Stimulated activated CD8-positive, alpha-beta memory T cell treated with anti-CD3 and anti-CD28 coated beads, Interleukin-12 subunit alpha, Interleukin-12 subunit beta, amount 100 ng/mL, for 1 hour (primary cell): ENCODE results near the gene GPNMB.
"Not testable (repeated sequence)": the region's sequence is repeated elsewhere in the genome, so short reads cannot be mapped to it uniquely, and the experiment has no call there.

Experiments used
- DNase-seq: peaks from one replicate; pipeline ENCODE4 v3.0.0-alpha.2; 2020; ENCODE audit warnings: low read depth

Gene GPNMB

DNA sequence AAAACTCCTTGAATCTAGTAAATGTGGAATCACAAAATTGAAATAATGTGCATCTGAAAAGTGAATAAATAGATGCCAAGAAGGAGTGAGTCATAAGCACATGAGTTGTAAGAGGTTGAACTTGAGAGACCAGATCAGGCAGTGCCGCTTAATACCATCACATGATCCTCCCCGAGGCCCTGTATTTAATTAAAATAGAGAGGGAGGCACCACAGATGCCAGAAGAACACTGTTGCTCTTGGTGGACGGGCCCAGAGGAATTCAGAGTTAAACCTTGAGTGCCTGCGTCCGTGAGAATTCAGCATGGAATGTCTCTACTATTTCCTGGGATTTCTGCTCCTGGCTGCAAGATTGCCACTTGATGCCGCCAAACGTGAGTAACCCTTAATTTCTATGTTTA lies at the start of gene GPNMB:
GPNMB (plus strand) TSS at position 221 of the 400 bp plus-strand sequence; CDS start at position 304, 83 bp downstream.
- no peak for DNase-seq

DNA sequence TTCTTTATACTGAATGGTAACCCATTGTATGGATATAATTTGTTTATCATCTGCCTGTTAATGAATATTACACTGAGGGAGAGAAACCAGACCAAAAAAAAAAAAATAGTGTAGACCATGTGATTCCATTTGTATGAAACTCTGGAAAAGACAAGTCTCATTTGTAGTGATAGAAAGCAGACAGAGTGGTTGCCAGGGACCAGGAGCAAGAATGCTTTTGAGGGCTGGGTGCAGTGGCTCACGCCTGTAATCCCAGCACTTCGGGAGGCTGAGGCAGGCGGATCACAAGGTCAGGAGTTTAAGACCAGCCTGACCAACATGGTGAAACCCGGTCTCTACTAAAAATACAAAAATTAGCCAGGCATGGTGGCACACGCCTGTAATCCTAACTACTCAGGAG lies 48.8 kb upstream of the GPNMB start:
- DNase-seq, result not testable (repeated sequence)

DNA sequence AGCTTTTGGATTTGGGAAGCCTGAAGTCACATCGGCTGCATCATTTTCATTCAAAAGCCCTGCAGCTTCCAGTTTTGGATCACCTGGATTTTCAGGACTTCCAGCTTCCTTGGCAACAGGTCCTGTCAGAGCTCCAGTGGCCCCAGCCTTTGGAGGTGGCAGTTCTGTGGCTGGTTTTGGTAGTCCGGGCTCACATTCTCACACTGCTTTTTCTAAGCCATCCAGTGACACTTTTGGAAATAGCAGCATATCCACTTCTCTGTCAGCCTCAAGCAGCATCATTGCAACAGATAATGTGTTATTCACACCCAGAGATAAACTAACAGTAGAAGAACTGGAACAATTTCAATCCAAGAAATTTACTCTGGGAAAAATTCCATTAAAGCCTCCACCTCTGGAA lies 46.2 kb upstream of the GPNMB start:
- no peak for DNase-seq

DNA sequence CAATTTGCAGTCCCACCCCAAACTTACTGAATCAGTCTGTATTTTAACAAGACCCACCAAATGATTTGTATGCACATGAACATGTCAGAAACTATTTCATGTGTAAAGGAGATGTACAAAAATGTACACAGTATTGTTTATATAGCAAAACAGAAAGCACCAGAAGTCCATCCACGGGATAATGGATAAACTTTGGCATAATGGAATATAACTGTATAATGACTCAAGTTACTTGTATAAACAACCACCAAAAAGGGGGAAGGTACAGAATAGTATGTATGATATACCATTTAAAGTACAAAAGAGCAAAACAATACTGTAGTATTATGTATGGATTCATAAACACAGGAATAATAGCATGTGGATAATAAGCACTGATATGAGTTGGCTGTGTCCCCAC lies 42.3 kb upstream of the GPNMB start:
- no peak for DNase-seq

DNA sequence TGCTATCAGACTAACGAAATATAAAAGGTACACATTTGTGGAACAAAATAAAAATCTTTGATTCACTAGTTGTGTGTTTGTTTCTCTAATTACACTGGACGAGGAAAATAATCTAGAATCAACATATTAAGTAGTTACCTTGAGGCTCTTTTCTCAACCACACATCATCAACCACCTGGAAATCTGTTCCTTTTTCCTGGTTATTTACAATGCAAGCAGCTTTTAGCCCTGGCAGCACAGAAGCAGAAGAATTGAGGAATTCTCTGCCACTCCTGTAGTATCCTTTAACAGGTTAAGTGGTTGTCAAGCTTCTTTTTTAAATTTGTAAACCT lies 41.0 kb upstream of the GPNMB start:
- DNase-seq, result no peak

- DNase-seq, result no peak
Observed at GRCh38 chr7:23205909-23206767, 40.4 kb upstream of the GPNMB start.

DNA sequence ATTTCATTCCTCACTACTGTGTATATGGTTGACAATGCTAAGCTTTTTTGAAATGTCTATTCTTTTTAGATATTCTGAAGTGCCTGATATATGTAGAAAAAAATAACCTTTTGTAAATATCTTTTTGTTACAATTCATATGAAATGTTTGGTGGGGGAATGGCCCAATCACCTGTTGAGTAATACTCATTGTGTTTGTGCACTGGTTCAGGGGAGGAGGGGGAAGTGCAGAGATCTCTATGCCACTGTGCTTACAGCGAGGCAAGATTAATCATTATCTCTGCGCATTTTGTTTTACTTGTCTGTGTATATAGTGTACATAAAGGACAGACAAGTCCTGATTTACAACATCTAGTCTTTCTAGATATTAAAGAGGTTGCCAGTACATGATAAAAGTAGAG lies 39.6 kb upstream of the GPNMB start:
- DNase-seq, result no peak

DNA sequence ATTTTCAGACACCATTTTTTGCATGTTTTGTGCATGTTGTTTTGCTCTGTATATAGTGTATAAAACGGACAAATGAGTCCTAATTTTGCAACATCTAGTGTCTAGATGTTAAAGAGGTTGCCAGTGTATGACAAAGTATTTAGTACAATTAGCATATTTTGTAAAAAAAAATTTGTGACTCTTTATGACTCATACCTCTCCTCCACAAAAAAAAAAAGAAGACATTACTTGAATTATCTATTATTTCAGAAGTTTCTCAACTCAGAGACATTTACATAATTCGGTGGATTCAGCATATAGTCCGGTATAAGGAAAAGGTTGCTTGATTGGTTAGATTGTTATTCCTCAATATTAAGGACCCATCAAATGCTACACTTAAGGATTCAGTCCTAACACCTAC lies 38.7 kb upstream of the GPNMB start:
- DNase-seq, result no peak

- no peak for DNase-seq
Observed at GRCh38 chr7:23208316-23208715, 38.3 kb upstream of the GPNMB start.

- DNase-seq, result no peak
Observed at GRCh38 chr7:23210506-23210905, 36.1 kb upstream of the GPNMB start.

DNA sequence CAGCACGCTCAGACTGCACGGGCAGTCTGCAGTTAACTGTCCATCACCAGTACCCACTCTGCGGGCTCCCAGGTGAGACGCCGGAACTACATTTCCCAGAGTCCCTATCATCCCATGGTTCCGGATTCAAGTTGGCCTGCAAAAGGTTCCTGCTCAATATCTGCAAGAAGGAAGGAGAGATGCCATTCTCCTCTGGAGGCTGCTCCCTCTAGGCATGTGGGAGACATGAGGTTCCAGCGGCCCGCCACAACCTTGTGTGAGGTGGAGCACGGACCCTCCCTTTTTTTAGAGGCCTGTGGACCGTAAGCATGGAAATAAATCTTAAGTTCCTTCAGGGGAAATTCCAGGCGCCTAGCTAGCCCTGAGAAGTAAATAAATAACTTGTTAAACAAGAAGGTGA lies 35.0 kb upstream of the GPNMB start:
- DNase-seq, result no peak

- DNase-seq, result no peak
Observed at GRCh38 chr7:23212395-23212794, 34.2 kb upstream of the GPNMB start.

DNA sequence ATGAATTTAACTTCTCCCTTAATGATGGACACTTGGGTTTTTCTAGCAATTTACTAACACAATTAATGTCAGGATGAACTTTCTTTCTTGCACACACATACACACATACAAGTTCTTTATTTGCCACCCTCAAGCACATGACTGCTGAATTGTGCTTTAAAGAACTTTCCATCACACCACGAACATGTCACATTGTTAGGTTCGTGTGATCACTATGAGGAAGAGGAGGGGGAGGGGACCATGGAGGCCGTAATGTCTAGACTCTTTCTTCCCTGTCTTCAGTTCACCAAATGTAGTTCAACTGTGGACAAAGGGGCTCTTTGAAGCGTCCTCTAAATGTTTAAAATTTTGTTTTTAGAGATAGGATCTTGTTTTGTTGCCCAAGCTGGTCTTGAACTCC lies 33.7 kb upstream of the GPNMB start:
- DNase-seq, result no peak

DNA sequence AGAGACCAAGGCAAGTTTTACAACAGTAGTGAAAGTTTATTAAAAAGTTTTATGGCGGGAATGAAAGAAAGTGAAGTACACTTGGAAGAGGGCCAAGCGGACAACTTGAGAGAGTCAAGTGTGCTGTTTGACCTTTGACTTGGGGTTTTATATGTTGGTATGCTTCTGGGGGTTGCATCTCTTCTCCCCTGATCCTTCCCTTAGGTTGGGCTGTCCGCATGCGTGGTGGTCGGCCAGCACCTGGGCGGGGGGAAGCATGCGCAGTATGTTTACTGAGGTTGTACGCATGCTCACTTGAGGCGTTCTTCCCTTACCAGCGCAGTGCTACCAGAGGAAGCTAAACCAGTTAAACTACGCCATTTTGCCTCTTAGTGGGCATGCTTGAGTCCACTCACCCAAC lies 32.8 kb upstream of the GPNMB start:
- DNase-seq, result no peak

DNA sequence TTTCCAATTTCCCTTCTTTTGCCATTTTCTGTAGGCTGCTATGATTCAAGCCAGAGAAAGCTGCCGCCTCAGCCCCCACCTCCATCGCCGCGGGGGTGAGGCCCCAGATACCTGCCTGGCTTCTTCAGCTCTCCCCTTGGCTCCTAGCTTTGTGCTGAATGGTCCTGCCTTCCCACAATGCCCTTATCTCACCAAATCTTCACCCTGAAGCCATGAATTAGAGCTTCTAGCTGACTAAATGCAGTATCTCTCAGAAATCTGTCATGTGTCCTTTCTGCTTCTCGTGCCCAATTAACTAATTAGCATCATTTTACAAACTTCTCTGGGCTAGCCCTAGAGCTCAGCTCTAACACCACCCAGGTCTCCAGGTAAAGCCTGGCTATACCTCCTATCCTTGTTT lies 32.2 kb upstream of the GPNMB start:
- no peak for DNase-seq

DNA sequence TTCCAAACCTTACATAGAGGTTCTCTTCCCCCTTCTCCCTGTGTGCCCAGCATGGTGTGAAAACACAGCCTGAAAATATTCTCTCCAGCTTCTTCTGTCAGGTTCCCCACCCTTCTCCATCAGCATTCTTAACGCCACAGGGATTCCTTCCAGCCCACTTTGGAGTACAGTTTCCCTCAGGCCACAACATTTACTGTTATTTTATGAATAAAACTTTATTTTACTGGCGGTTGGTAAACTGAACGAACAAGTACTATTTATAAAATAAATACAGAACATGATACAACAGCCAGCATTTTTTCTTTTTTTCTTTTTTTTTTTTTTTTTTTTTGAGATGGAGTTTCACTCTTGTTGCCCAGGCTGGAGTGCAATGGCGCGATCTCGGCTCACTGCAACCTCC lies 31.6 kb upstream of the GPNMB start:
- DNase-seq, result no peak

- no peak for DNase-seq
Observed at GRCh38 chr7:23216021-23216420, 30.6 kb upstream of the GPNMB start.

DNA sequence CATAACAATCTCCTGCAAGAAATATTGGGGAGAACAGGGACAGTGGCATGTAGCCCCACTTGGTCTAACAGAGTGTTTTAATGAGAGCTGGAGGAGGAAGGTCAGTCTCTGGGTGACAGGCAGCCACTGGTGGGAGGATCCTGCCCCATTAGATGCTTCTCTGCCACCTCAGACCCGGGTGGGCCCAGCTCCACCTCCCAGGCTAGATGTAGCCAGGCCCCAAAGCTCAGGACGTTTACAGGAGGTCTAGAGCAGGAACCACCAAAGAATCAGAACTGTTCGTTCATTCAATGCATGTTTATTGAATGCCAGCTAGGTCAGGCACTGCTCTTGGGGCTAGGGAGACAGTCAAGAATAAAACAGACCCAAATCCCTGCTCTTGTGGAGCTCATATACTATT lies 28.4 kb upstream of the GPNMB start:
- no peak for DNase-seq

- DNase-seq, result no peak
Observed at GRCh38 chr7:23220690-23221305, 25.8 kb upstream of the GPNMB start.

- DNase-seq, result no peak
Observed at GRCh38 chr7:23222439-23223030, 24.0 kb upstream of the GPNMB start.

GRCh38 chr7:23224364-23224763 lies 22.2 kb upstream of the GPNMB start:
- not testable (repeated sequence) for DNase-seq

- no peak for DNase-seq
Observed at GRCh38 chr7:23226844-23227450, 19.6 kb upstream of the GPNMB start.

DNA sequence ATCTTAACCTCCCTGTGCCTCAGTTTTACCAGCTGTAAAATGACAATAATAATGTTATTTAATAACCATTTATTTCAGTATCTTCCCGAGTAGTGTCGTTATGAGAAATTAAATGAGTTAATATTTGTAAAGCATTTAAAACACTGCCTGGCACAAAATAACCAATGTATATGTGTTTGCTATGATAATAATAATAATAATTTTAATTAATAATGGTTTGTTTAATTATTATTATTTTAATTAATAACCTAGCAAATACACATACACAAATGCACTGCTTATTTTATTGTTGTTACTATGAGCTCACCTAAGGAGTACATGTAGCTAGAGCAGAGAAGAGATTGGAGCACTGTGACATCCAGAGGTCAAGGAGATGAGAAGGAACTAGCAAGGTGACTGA lies 18.2 kb upstream of the GPNMB start:
- no peak for DNase-seq
